ENCODE measurements around the gene CENPN.

- TF ChIP-seq CTCF (IDR thresholded peaks at IDR 0.05) (no peak), TCF7L2 (IDR thresholded peaks at IDR 0.05; ENCODE audit: low read depth, low read length) (no peak), POLR2AphosphoS5 (IDR thresholded peaks at IDR 0.05; ENCODE audit: low read depth, low read length) (no peak), REST (IDR thresholded peaks at IDR 0.05; ENCODE audit: insufficient read depth in 1 of 2, low read depth in 2 of 2, low read length in 1 of 2) (no peak), SIN3A (IDR thresholded peaks at IDR 0.05; ENCODE audit: borderline replicate concordance, insufficient read depth, low read depth, low read length) (no peak)
Observed at GRCh38 chr16:80993834-80994233, 13.2 kb upstream of the CENPN start.
